ENCODE data around the gene GTPBP1. TPM values are rescaled to one million over a fixed set of nuclear protein-coding genes. Genes with fewer than 3 reads are reported as not detected.

Gene GTPBP1
- total RNA-seq, 4 donors from 2014 or later: 16.2 to 71.5 (median 56.1) TPM

DNA sequence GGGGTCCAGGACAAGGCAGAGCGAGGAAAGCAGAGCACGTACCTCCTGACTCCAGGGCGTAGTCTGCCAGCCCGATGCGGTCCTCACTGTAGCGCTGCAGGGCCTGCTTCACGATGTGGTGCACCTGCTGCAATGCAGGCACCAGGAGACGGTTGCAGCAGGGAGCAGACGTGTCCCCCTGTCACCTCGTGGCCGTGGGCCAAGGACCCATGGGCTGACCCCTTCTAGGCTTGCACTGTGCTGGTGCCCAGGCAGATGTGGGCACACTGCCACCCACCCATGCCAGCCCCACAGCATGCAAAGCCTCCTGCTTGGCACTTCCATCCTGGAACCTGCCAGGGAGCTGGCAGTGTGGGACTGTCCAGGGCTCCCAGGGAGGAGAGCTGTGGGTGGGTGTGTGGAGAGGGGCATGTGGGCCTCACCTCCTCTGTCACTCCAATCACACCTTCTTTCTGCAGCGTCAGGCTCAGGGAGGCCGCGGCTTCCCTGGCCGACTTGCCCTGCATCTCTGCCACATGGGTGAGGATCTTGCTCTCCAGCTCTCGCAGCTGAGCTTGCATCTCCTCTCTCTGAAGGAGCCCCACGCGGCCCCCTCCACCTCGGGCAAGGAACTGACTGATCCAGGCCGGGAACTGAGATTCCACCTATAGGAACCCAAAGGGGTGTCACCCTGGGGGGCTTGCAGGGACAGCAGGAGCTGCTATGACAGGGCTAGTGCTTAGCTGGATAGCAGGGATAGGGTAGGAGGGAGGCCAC, 33.7 kb downstream of the GTPBP1 start:
- Histone ChIP-seq H3K4me1 (no peaks in the 10 kb centered on the region), H3K27me3 (no peaks in the 10 kb centered on the region), H3K9me3 (no peaks in the 10 kb centered on the region), H3K36me3 (peaks cover 0 to 2% of the 10 kb centered on the region in 2 donors), H3K4me3 (no peak overlapping the region), H3K27ac (no peak overlapping the region)
- intact Hi-C loops (cut with DNase I; ENCODE audit: low total_unique reads): no loop called here
- DNase-seq: no peak
- TF ChIP-seq POLR2A (IDR thresholded peaks at IDR 0.05) (no peak), CTCF (IDR thresholded peaks at IDR 0.05) (no peak)

DNA sequence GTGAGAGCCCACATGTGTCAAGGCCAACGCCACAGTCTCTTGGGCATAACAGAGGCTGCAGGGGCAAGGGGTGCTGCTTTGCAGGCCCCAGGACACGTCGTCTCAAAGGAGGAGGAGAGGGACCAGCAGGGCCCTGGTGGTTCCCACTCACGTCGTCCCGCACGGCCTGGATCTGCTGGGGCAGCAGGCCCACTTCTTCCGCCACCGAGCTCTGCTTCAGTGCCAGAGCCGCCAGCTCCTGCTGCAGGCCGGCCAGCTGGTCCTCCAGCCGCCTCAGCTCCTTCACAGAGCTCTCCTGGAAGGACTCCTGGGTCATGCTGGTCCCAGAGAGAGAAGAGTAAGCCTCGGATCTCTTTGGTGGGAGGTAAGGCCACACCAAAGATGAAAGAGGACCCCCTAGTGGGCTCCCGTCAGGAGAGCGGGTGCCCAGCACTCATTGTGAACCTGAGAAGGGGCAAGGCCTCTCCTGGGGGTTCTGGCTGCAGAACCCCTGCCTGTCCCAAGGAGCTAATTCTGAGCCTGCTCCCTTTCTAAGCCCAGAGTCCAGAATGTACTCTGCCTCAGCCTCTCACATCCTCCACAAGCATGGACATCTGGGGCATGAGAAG, 34.5 kb downstream of the GTPBP1 start:
- Histone ChIP-seq H3K27me3 (no peaks in the 10 kb centered on the region), H3K4me1 (no peaks in the 10 kb centered on the region), H3K27ac (no peak overlapping the region), H3K36me3 (peaks cover 0 to 2% of the 10 kb centered on the region in 2 donors), H3K4me3 (no peak overlapping the region), H3K9me3 (no peaks in the 10 kb centered on the region)
- intact Hi-C loops (cut with DNase I; ENCODE audit: low total_unique reads): no loop called here
- DNase-seq: no peak
- no peak for TF ChIP-seq POLR2A (IDR thresholded peaks at IDR 0.05)
- TF ChIP-seq CTCF (IDR thresholded peaks at IDR 0.05): no peak

DNA sequence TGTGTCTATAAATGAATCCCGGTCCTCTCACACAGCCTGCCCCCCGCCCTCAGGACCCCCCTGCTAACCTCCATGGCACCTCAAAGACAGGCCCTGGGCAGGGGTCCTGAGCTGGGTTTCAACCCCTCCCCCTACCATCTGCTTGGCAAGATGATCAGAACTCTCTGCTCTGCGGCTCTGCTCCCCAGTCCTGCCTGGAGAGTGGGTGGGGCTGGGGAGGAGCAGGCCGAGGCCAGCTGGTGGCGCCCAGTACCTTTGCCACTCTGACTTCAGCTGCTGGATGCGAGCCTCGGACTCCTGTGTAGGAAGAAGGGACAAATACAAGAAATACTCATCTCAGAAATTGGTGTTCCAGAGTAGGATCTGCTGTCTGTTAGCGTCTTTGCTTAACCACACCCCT, 35.0 kb downstream of the GTPBP1 start:
- H3K27ac ChIP-seq: no peak overlapping the region
- no peaks in the 10 kb centered on the region for H3K4me1 ChIP-seq
- intact Hi-C loops (cut with DNase I; ENCODE audit: low total_unique reads): no loop called here
- no peak overlapping the region for H3K4me3 ChIP-seq
- TF ChIP-seq POLR2A (IDR thresholded peaks at IDR 0.05) (no peak), CTCF (IDR thresholded peaks at IDR 0.05) (no peak)
- H3K27me3 ChIP-seq: no peaks in the 10 kb centered on the region
- H3K36me3 ChIP-seq: peaks cover 0 to 2% of the 10 kb centered on the region in 2 donors
- H3K9me3 ChIP-seq: no peaks in the 10 kb centered on the region
- no peak for DNase-seq

GRCh38 chr22:38741166-38741565, 35.4 kb downstream of the GTPBP1 start:
- H3K4me1 ChIP-seq: no peaks in the 10 kb centered on the region
- intact Hi-C loops (cut with DNase I; ENCODE audit: low total_unique reads): no loop called here
- no peak overlapping the region for H3K27ac ChIP-seq
- no peaks in the 10 kb centered on the region for H3K9me3 ChIP-seq
- DNase-seq: no peak
- no peak overlapping the region for H3K4me3 ChIP-seq
- H3K27me3 ChIP-seq: no peaks in the 10 kb centered on the region
- no peak for TF ChIP-seq CTCF (IDR thresholded peaks at IDR 0.05)
- TF ChIP-seq POLR2A (IDR thresholded peaks at IDR 0.05): no peak
- peaks cover 0 to 2% of the 10 kb centered on the region in 2 donors for H3K36me3 ChIP-seq

- Histone ChIP-seq H3K4me3 (no peak overlapping the region), H3K27ac (no peak overlapping the region), H3K36me3 (peaks cover 0 to 2% of the 10 kb centered on the region in 2 donors), H3K4me1 (no peaks in the 10 kb centered on the region), H3K9me3 (no peaks in the 10 kb centered on the region), H3K27me3 (no peaks in the 10 kb centered on the region)
- TF ChIP-seq CTCF (IDR thresholded peaks at IDR 0.05) (no peak), POLR2A (IDR thresholded peaks at IDR 0.05) (no peak)
- intact Hi-C loops (cut with DNase I; ENCODE audit: low total_unique reads): no loop called here
- no peak for DNase-seq
Measured at GRCh38 chr22:38741576-38741975, 35.8 kb downstream of the GTPBP1 start.

Measured in uterus (tissue), 4 donors.